HepG2 (cell line): ENCODE data around the gene CCDC61. TPM values are rescaled to one million over a fixed set of nuclear protein-coding genes. Genes with fewer than 3 reads are reported as not detected.
A peak's percentile ranks its signal among the peaks of the same experiment; 100 is the strongest.

Experiments used
- FOXM1 ChIP-seq: sonication (generic); formaldehyde crosslinking; IDR thresholded peaks from 2 replicates; pipeline ENCODE4 v1.5.0; 2020; ENCODE audit warnings: missing genetic modification reagents
- FOXO1 ChIP-seq: sonication (generic); formaldehyde crosslinking; IDR thresholded peaks from 2 replicates; pipeline ENCODE4 v1.4.0; 2020; ENCODE audit warnings: missing genetic modification reagents
- HOXD1 ChIP-seq: sonication (generic); formaldehyde crosslinking; IDR thresholded peaks from 2 replicates; pipeline ENCODE4 v1.5.0; 2020; ENCODE audit warnings: missing genetic modification reagents
- KDM3A ChIP-seq: IDR thresholded peaks from 2 replicates; pipeline ENCODE4 v1.6.1; 2018; ENCODE audit warnings: low read depth, missing compliant biosample characterization
- KLF16 ChIP-seq, 2 experiments: sonication (generic) in 1 of 2; formaldehyde crosslinking in 1 of 2; IDR thresholded peaks; 2 replicates each; pipeline versions ENCODE4 v1.6.1 to v1.8.0; 2016 to 2023; ENCODE audit warnings: missing genetic modification reagents in 2 of 2, missing compliant biosample characterization in 1 of 2
- NFYB ChIP-seq: sonication (generic); formaldehyde crosslinking; IDR thresholded peaks from 2 replicates; pipeline ENCODE4 v1.4.0; 2020; ENCODE audit warnings: missing genetic modification reagents
- PCBP1 ChIP-seq: fragments of 200-400 bp; formaldehyde crosslinking; IDR thresholded peaks from 2 replicates; pipeline ENCODE4 v1.6.1; 2017; ENCODE audit warnings: mild to moderate bottlenecking, low read depth, low read length, borderline replicate concordance
- SALL2 ChIP-seq: sonication (generic); formaldehyde crosslinking; IDR thresholded peaks from 2 replicates; pipeline ENCODE4 v1.8.1; 2023; ENCODE audit warnings: mild to moderate bottlenecking, missing genetic modification reagents, inconsistent platforms
- SIX4 ChIP-seq: sonication (generic); formaldehyde crosslinking; IDR thresholded peaks from 2 replicates; pipeline ENCODE4 v1.4.0; 2020; ENCODE audit warnings: missing genetic modification reagents
- SMAD3 ChIP-seq: sonication (generic); formaldehyde crosslinking; IDR thresholded peaks from 2 replicates; pipeline ENCODE4 v1.4.0; 2020; ENCODE audit warnings: missing genetic modification reagents
- SMARCE1 ChIP-seq: fragments of 450-650 bp; IDR thresholded peaks from 2 replicates; pipeline ENCODE4 v1.6.1; 2017; ENCODE audit warnings: borderline replicate concordance
- SP140L ChIP-seq: sonication (generic); formaldehyde crosslinking; IDR thresholded peaks from 2 replicates; pipeline ENCODE4 v1.4.0; 2020; ENCODE audit warnings: missing genetic modification reagents, borderline replicate concordance
- ZFX ChIP-seq: sonication (generic); formaldehyde crosslinking; IDR thresholded peaks from 2 replicates; pipeline ENCODE4 v1.4.0; 2020; ENCODE audit warnings: mild to moderate bottlenecking, low read depth, missing genetic modification reagents, moderate library complexity
- ZMYM4 ChIP-seq: sonication (generic); formaldehyde crosslinking; IDR thresholded peaks from 2 replicates; pipeline ENCODE4 v1.8.1; 2023; ENCODE audit warnings: mild to moderate bottlenecking, missing genetic modification reagents
- ZNF10 ChIP-seq: sonication (generic); formaldehyde crosslinking; IDR thresholded peaks from 2 replicates; pipeline ENCODE4 v1.4.0; 2020; ENCODE audit warnings: mild to moderate bottlenecking, low read depth, missing genetic modification reagents, borderline replicate concordance
- ZNF616 ChIP-seq: sonication (generic); formaldehyde crosslinking; IDR thresholded peaks from 2 replicates; pipeline ENCODE4 v1.5.0; 2020; ENCODE audit warnings: low read depth, mild to moderate bottlenecking, missing genetic modification reagents
- ZNF777 ChIP-seq: sonication (generic); formaldehyde crosslinking; IDR thresholded peaks from 2 replicates; pipeline ENCODE4 v1.4.0; 2020; ENCODE audit warnings: missing genetic modification reagents
- polyA plus RNA-seq, 8 experiments: library from polyadenylated mRNA; depleted of rRNA in 3 of 8; stranded (reverse) in 7 of 8; unstranded in 1 of 8; fragments of >200 nt; fragmentation: Illumina TruSeq in 4 of 8; extraction: Trizol in 4 of 8; gene quantifications; 2 replicates each; pipeline versions ENCODE4 v1.2.1 to v1.2.3, GENCODE V29; 2011 to 2016; ENCODE audit warnings: low read depth in 4 of 8, missing spikeins in 1 of 8, mixed read lengths in 1 of 8; ENCODE audit not compliant: insufficient read depth in 1 of 8
- total RNA-seq, 5 experiments: library from RNA; depleted of rRNA; stranded (reverse); fragments of >200 nt; fragmentation: Illumina TruSeq; extraction: Trizol; gene quantifications; 2 replicates each; pipeline ENCODE4 v1.2.3, GENCODE V29; 2016; ENCODE audit warnings: low read depth in 1 of 5
- TF ChIP-seq, protein P1 (sequence below): sonication (generic); formaldehyde crosslinking; IDR thresholded peaks from 2 replicates; pipeline ENCODE4 v1.5.1; 2020; ENCODE audit warnings: missing genetic modification reagents, mild to moderate bottlenecking, borderline replicate concordance
- TF ChIP-seq, protein P2 (sequence below): sonication (generic); formaldehyde crosslinking; IDR thresholded peaks from 2 replicates; pipeline ENCODE4 v1.5.0; 2020; ENCODE audit warnings: mild to moderate bottlenecking, missing genetic modification reagents
- TF ChIP-seq, protein P3 (sequence below): sonication (generic); formaldehyde crosslinking; conservative IDR thresholded peaks from 2 replicates; pipeline ENCODE4 v1.8.1; 2023; ENCODE audit warnings: missing genetic modification reagents

The CCDC61 gene
- total and polyA plus RNA-seq, 2 of the 13 experiments (the other 11 are each of a cell fraction or from before 2014, with no cell fraction given) = 4.2 to 4.9 TPM

- TF ChIP-seq, protein P1, sequence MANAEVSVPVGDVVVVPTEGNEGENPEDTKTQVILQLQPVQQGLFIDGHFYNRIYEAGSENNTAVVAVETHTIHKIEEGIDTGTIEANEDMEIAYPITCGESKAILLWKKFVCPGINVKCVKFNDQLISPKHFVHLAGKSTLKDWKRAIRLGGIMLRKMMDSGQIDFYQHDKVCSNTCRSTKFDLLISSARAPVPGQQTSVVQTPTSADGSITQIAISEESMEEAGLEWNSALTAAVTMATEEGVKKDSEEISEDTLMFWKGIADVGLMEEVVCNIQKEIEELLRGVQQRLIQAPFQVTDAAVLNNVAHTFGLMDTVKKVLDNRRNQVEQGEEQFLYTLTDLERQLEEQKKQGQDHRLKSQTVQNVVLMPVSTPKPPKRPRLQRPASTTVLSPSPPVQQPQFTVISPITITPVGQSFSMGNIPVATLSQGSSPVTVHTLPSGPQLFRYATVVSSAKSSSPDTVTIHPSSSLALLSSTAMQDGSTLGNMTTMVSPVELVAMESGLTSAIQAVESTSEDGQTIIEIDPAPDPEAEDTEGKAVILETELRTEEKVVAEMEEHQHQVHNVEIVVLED (CRISPR knock-in tag) = peak; percentile 16; the same call in 1 of the 2 replicates
- peak; percentile 65; the same call in 1 of the 2 replicates for TF ChIP-seq ZMYM4 (CRISPR knock-in tag)
- TF ChIP-seq KLF16 (CRISPR knock-in tag; IDR thresholded peaks at IDR 0.05) = peak in 1 of 2 experiments; percentile 39; a peak in 1 of 4 replicates
- no peak for TF ChIP-seq KDM3A (CRISPR knock-in tag)
- no peak for TF ChIP-seq PCBP1
- TF ChIP-seq FOXO1 = no peak
- no peak for TF ChIP-seq SP140L (CRISPR knock-in tag)
- no peak for TF ChIP-seq HOXD1 (CRISPR knock-in tag)
- TF ChIP-seq, protein P2, sequence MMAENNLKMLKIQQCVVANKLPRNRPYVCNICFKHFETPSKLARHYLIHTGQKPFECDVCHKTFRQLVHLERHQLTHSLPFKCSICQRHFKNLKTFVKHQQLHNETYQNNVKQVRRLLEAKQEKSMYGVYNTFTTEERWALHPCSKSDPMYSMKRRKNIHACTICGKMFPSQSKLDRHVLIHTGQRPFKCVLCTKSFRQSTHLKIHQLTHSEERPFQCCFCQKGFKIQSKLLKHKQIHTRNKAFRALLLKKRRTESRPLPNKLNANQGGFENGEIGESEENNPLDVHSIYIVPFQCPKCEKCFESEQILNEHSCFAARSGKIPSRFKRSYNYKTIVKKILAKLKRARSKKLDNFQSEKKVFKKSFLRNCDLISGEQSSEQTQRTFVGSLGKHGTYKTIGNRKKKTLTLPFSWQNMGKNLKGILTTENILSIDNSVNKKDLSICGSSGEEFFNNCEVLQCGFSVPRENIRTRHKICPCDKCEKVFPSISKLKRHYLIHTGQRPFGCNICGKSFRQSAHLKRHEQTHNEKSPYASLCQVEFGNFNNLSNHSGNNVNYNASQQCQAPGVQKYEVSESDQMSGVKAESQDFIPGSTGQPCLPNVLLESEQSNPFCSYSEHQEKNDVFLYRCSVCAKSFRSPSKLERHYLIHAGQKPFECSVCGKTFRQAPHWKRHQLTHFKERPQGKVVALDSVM = no peak
- peak; percentile 58 for TF ChIP-seq ZFX (CRISPR knock-in tag)
- TF ChIP-seq ZNF10 (CRISPR knock-in tag) = no peak
- no peak for TF ChIP-seq SMARCE1
- no peak for TF ChIP-seq SIX4 (CRISPR knock-in tag)
- no peak for TF ChIP-seq SMAD3
- no peak for TF ChIP-seq FOXM1
- 0 out of 2 replicates have a peak, but pooled peaks have one; percentile 35 for TF ChIP-seq ZNF777 (CRISPR knock-in tag)
- TF ChIP-seq NFYB = peak; percentile 96
- TF ChIP-seq, protein P3, sequence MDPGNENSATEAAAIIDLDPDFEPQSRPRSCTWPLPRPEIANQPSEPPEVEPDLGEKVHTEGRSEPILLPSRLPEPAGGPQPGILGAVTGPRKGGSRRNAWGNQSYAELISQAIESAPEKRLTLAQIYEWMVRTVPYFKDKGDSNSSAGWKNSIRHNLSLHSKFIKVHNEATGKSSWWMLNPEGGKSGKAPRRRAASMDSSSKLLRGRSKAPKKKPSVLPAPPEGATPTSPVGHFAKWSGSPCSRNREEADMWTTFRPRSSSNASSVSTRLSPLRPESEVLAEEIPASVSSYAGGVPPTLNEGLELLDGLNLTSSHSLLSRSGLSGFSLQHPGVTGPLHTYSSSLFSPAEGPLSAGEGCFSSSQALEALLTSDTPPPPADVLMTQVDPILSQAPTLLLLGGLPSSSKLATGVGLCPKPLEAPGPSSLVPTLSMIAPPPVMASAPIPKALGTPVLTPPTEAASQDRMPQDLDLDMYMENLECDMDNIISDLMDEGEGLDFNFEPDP (CRISPR knock-in tag) = no peak
- TF ChIP-seq ZNF616 (CRISPR knock-in tag) = no peak
- TF ChIP-seq SALL2 (CRISPR knock-in tag) = peak; percentile 67; the same call in 1 of the 2 replicates
These were observed at the start of gene CCDC61 (continued) for GRCh38 chr19:45994998-45995714.
